Measurements from ENCODE around the gene PRSS22.

PRSS22 gene

GRCh38 chr16:2828876-2829430, 29.0 kb downstream of the PRSS22 start:
- TF ChIP-seq CTCF (conservative IDR thresholded peaks at IDR 0.05; ENCODE audit: low read depth, low read length) = no peak
- H3K4me1 ChIP-seq (ENCODE audit: low read depth, poor library complexity, severe bottlenecking) = no peaks in the 10 kb centered on the region
- H3K4me2 ChIP-seq = no peak overlapping the region
- peaks cover 98% of the 10 kb centered on the region for H3K27me3 ChIP-seq (ENCODE audit: insufficient read depth, low read depth)
- no peak overlapping the region for H3K4me3 ChIP-seq (IDR thresholded peaks at IDR 0.05; ENCODE audit: insufficient read depth, low read depth, low read length)
- H4K20me1 ChIP-seq (ENCODE audit: insufficient read depth) = no peaks in the 10 kb centered on the region
- no peak overlapping the region for H3K9ac ChIP-seq
- no peaks in the 10 kb centered on the region for H3K79me2 ChIP-seq (ENCODE audit: insufficient read depth, low read depth)
- no peaks in the 10 kb centered on the region for H3K36me3 ChIP-seq (ENCODE audit: insufficient read depth)
- no peak overlapping the region for H2AFZ ChIP-seq (ENCODE audit: low read depth)
- no peak overlapping the region for H3K27ac ChIP-seq

- Histone ChIP-seq H3K27ac (no peak overlapping the region), H3K9ac (no peak overlapping the region), H2AFZ (ENCODE audit: low read depth) (no peak overlapping the region), H3K4me3 (IDR thresholded peaks at IDR 0.05; ENCODE audit: insufficient read depth, low read depth, low read length) (no peak overlapping the region), H3K4me2 (no peak overlapping the region), H3K27me3 (ENCODE audit: insufficient read depth, low read depth) (peaks cover 98% of the 10 kb centered on the region), H3K4me1 (ENCODE audit: low read depth, poor library complexity, severe bottlenecking) (no peaks in the 10 kb centered on the region), H3K79me2 (ENCODE audit: insufficient read depth, low read depth) (no peaks in the 10 kb centered on the region), H4K20me1 (ENCODE audit: insufficient read depth) (no peaks in the 10 kb centered on the region), H3K36me3 (ENCODE audit: insufficient read depth) (no peaks in the 10 kb centered on the region)
- no peak for TF ChIP-seq CTCF (conservative IDR thresholded peaks at IDR 0.05; ENCODE audit: low read depth, low read length)
These were observed 29.5 kb downstream of the PRSS22 start for GRCh38 chr16:2828521-2828840.

- H3K4me3 ChIP-seq (IDR thresholded peaks at IDR 0.05; ENCODE audit: insufficient read depth, low read depth, low read length) = no peak overlapping the region
- no peak overlapping the region for H3K9ac ChIP-seq
- no peak overlapping the region for H2AFZ ChIP-seq (ENCODE audit: low read depth)
- H3K27ac ChIP-seq = no peak overlapping the region
- H3K27me3 ChIP-seq (ENCODE audit: insufficient read depth, low read depth) = peaks cover 100% of the 10 kb centered on the region
- H3K4me2 ChIP-seq = no peak overlapping the region
- TF ChIP-seq CTCF (conservative IDR thresholded peaks at IDR 0.05; ENCODE audit: low read depth, low read length) = no peak
- H3K4me1 ChIP-seq (ENCODE audit: low read depth, poor library complexity, severe bottlenecking) = no peaks in the 10 kb centered on the region
- H4K20me1 ChIP-seq (ENCODE audit: insufficient read depth) = no peaks in the 10 kb centered on the region
- H3K36me3 ChIP-seq (ENCODE audit: insufficient read depth) = no peaks in the 10 kb centered on the region
- H3K79me2 ChIP-seq (ENCODE audit: insufficient read depth, low read depth) = no peaks in the 10 kb centered on the region
These were observed 30.0 kb downstream of the PRSS22 start for GRCh38 chr16:2827831-2828520.

GRCh38 chr16:2827374-2827791, 30.6 kb downstream of the PRSS22 start:
- Histone ChIP-seq H3K4me3 (IDR thresholded peaks at IDR 0.05; ENCODE audit: insufficient read depth, low read depth, low read length) (no peak overlapping the region), H2AFZ (ENCODE audit: low read depth) (no peak overlapping the region)

More at GRCh38 chr16:2827374-2827791, 30.6 kb downstream of the PRSS22 start:
- H3K79me2 ChIP-seq (ENCODE audit: insufficient read depth, low read depth) = no peaks in the 10 kb centered on the region
- no peak overlapping the region for H3K27ac ChIP-seq
- peaks cover 100% of the 10 kb centered on the region for H3K27me3 ChIP-seq (ENCODE audit: insufficient read depth, low read depth)
- H3K36me3 ChIP-seq (ENCODE audit: insufficient read depth) = no peaks in the 10 kb centered on the region
- no peaks in the 10 kb centered on the region for H3K4me1 ChIP-seq (ENCODE audit: low read depth, poor library complexity, severe bottlenecking)
- no peak for TF ChIP-seq CTCF (conservative IDR thresholded peaks at IDR 0.05; ENCODE audit: low read depth, low read length)
- no peaks in the 10 kb centered on the region for H4K20me1 ChIP-seq (ENCODE audit: insufficient read depth)
- H3K9ac ChIP-seq = no peak overlapping the region
- H3K4me2 ChIP-seq = no peak overlapping the region
